HCT116 (cell line): Measurements from ENCODE around the gene NXN. TPM values are rescaled to one million over a fixed set of nuclear protein-coding genes. Genes with fewer than 3 reads are reported as not detected.
"Not testable (repeated sequence)": the region's sequence is repeated elsewhere in the genome, so short reads cannot be mapped to it uniquely, and the experiment has no call there.

Experiments used
- ATAC-seq: fragments of 200-7000 bp; cut with Tn5 transposase; 2 replicates; pipeline ENCODE4 v1.9.1; 2020; ENCODE audit warnings: mild to moderate bottlenecking, moderate library complexity
- BruUV-seq: library from RNA; stranded (reverse); fragments of 400-500 nt; replicated peaks from 2 replicates; lab custom pipeline; 2021; lab: Mats Ljungman, UMichigan
- CTCF ChIA-PET: fragments of 300-600 bp; sonication (Branson Sonifier 250); formaldehyde crosslinking; loops from one replicate; lab custom pipeline; 2021; ENCODE audit warnings: antibody characterized with exemption; lab: Charles Lee
- POLR2A ChIA-PET: fragments of 300-600, 350-600 bp; sonication (Branson Sonifier 250); formaldehyde crosslinking; loops from one replicate; lab custom pipeline; 2021; ENCODE audit warnings: antibody characterized with exemption; lab: Charles Lee
- RAD21 ChIA-PET, 2 experiments: fragments of 300-600 bp; sonication (Branson Sonifier 250); formaldehyde crosslinking; loops; one replicate each; lab custom pipeline; 2023; ENCODE audit warnings: low total read pairs in 2 of 2; ENCODE audit not compliant: uncharacterized antibody in 2 of 2, unreplicated experiment in 2 of 2, low non-redundant PET in 1 of 2; lab: Charles Lee
- DNase-seq: peaks from one replicate; pipeline ENCODE4 v3.0.0-alpha.2; 2010; ENCODE audit warnings: low read depth, low spot score
- H2AFZ ChIP-seq: fragments of 200-600 bp; shearing (Covaris generic), sonication (generic); 2 replicates; pipeline ENCODE4 v1.6.1; 2017; ENCODE audit warnings: low read depth, mixed run types, mixed read lengths, antibody characterized with exemption, low read length; ENCODE audit not compliant: poor library complexity, severe bottlenecking
- H3K27ac ChIP-seq: 2 replicates; pipeline ENCODE4 v1.5.1; 2012; ENCODE audit warnings: low read depth, low read length
- H3K27me3 ChIP-seq: fragments of 200-600 bp; sonication (generic); 2 replicates; pipeline ENCODE4 v1.6.1; 2016; ENCODE audit warnings: mixed run types, low read length, mixed read lengths; ENCODE audit not compliant: insufficient read depth
- H3K36me3 ChIP-seq, 2 experiments: fragments of 200-500 bp in 1 of 2; fragments of 200-600 bp in 1 of 2; sonication (Bioruptor generic) in 1 of 2; sonication (generic) in 1 of 2; 2 replicates each; pipeline versions ENCODE4 v1.5.1 to v1.6.1; 2014 to 2016; ENCODE audit warnings: low read length in 2 of 2, inconsistent platforms in 1 of 2, mixed read lengths in 1 of 2, mixed run types in 1 of 2; ENCODE audit not compliant: insufficient read depth in 2 of 2, control insufficient read depth in 1 of 2
- H3K4me1 ChIP-seq, 2 experiments: fragments of 200-600 bp in 1 of 2; sonication (generic) in 1 of 2; 2 replicates each; pipeline versions ENCODE4 v1.5.1 to v1.6.1; 2012 to 2017; ENCODE audit warnings: low read length in 2 of 2, inconsistent platforms in 1 of 2, mild to moderate bottlenecking in 1 of 2, mixed read lengths in 1 of 2, mixed run types in 1 of 2, moderate library complexity in 1 of 2; ENCODE audit not compliant: insufficient read depth in 2 of 2, control insufficient read depth in 1 of 2
- H3K4me2 ChIP-seq: fragments of 200-600 bp; sonication (generic); 2 replicates; pipeline ENCODE4 v1.6.1; 2017; ENCODE audit warnings: mixed run types, low read length, mixed read lengths
- H3K4me3 ChIP-seq, 2 experiments: fragments of 200-600 bp in 1 of 2; sonication (generic) in 1 of 2; replicated peaks in 1 of 2; 2 replicates each; pipeline ENCODE4 v1.5.1; 2011 to 2016; ENCODE audit warnings: low read length in 2 of 2, control low read depth in 1 of 2, low read depth in 1 of 2, mild to moderate bottlenecking in 1 of 2, mixed read lengths in 1 of 2, mixed run types in 1 of 2
- H3K79me2 ChIP-seq: fragments of 200-600 bp; sonication (generic); 2 replicates; pipeline ENCODE4 v1.6.1; 2017; ENCODE audit warnings: mild to moderate bottlenecking, mixed run types, low read length, moderate library complexity, mixed read lengths; ENCODE audit not compliant: insufficient read depth
- H3K9ac ChIP-seq: fragments of 200-600 bp; sonication (generic); 2 replicates; pipeline ENCODE4 v1.6.1; 2016; ENCODE audit warnings: low read length, mixed read lengths
- H3K9me2 ChIP-seq: fragments of 200-600 bp; sonication (generic), shearing (Covaris generic); 2 replicates; pipeline ENCODE4 v1.6.1; 2017; ENCODE audit warnings: mixed run types, mild to moderate bottlenecking, moderate library complexity; ENCODE audit not compliant: insufficient read depth
- H3K9me3 ChIP-seq, 2 experiments: fragments of 200-500 bp in 1 of 2; fragments of 200-600 bp in 1 of 2; sonication (Bioruptor generic) in 1 of 2; sonication (generic) in 1 of 2; 2 replicates each; pipeline ENCODE4 v1.6.1; 2014 to 2017; ENCODE audit warnings: low read length in 2 of 2, mixed read lengths in 2 of 2, inconsistent platforms in 1 of 2, low read depth in 1 of 2, mild to moderate bottlenecking in 1 of 2, mixed run types in 1 of 2, moderate library complexity in 1 of 2; ENCODE audit not compliant: control insufficient read depth in 1 of 2, insufficient read depth in 1 of 2
- H4K20me1 ChIP-seq: fragments of 200-600 bp; sonication (generic), shearing (Covaris generic); 2 replicates; pipeline ENCODE4 v1.6.1; 2017; ENCODE audit warnings: mixed run types, mild to moderate bottlenecking, moderate library complexity; ENCODE audit not compliant: insufficient read depth
- CEBPB ChIP-seq: IDR thresholded peaks from 2 replicates; pipeline ENCODE4 v1.6.1; 2012; ENCODE audit warnings: low read depth
- CTCF ChIP-seq, 3 experiments: fragments of 200-600 bp in 1 of 3; sonication (generic) in 1 of 3; IDR thresholded peaks in 2 of 3; conservative IDR thresholded peaks in 1 of 3; 2 replicates each; pipeline ENCODE4 v1.5.1; 2012 to 2017; ENCODE audit warnings: low read depth in 2 of 3, low read length in 2 of 3, antibody characterized with exemption in 1 of 3, borderline replicate concordance in 1 of 3, control low read depth in 1 of 3, mild to moderate bottlenecking in 1 of 3, mixed read lengths in 1 of 3, mixed run types in 1 of 3, moderate library complexity in 1 of 3; ENCODE audit not compliant: insufficient read depth in 1 of 3
- POLR2A ChIP-seq: IDR thresholded peaks from 2 replicates; pipeline ENCODE4 v1.7.0; 2011; ENCODE audit warnings: borderline replicate concordance; ENCODE audit not compliant: insufficient read depth, insufficient read length; ENCODE audit errors: extremely low read depth
- REST ChIP-seq: IDR thresholded peaks from 2 replicates; pipeline ENCODE4 v1.6.1; 2012; ENCODE audit warnings: low read depth
- YY1 ChIP-seq: IDR thresholded peaks from 2 replicates; pipeline ENCODE4 v1.6.1; 2011; ENCODE audit warnings: low read length, low read depth, moderate library complexity, mild to moderate bottlenecking; ENCODE audit not compliant: insufficient replicate concordance; ENCODE audit errors: extremely low read depth
- ZFX ChIP-seq: fragments of 450-650 bp; IDR thresholded peaks from 2 replicates; pipeline ENCODE4 v1.6.1; 2017
- intact Hi-C: fragments of 100-400 bp; cut with micrococcal nuclease; formaldehyde crosslinking; loops from 2 replicates; pipeline ENCODE4 v1.10.0; 2022
- total RNA-seq: library from RNA; stranded (reverse); gene quantifications from one replicate; pipeline ENCODE4 v1.2.1, GENCODE V29; 2021; ENCODE audit not compliant: unreplicated experiment

NXN gene
- total RNA-seq, 1 experiment from 2014 or later, result 83.7 TPM

DNA sequence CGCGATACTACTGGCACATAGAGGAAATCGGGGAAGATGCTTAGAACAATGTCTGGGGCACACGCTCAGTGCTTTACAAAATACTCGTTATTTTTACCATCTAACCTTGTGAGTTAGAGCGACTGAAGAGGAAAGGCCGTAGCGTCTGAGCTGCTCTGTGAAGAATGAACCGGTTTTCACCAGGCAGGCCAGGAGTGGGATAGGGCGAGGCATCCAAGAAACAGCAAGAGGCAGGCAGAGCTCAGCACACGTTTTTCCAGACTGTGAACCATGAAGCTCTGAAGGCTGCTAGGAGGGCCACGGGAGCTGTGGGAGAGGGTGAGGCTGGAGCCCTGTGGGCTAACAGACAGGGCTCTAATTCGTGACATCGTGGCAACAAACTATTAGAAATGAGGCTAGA is 101.9 kb downstream of the NXN start:
- no peaks in the 10 kb centered on the region for H3K9me2 ChIP-seq
- DNase-seq (no peak), ATAC-seq (no peak)
- H3K9me3 ChIP-seq, result no peaks in the 10 kb centered on the region
- H3K4me1 ChIP-seq, result peaks cover 20 to 41% of the 10 kb centered on the region in 2 experiments
- peaks cover 82% of the 10 kb centered on the region for H3K79me2 ChIP-seq
- H2AFZ ChIP-seq, result no peak overlapping the region
- intact Hi-C loops, result loop anchor here (2.0 kb wide), 1 partner anchor 55 kb away; no protein-coding TSS in a partner anchor
- ChIA-PET CTCF (no interaction called here), POLR2A (no interaction called here), RAD21 (no interaction called here)
- no peak overlapping the region for H3K27ac ChIP-seq
- H3K4me2 ChIP-seq, result no peak overlapping the region
- BruUV-seq, result no TSS peak
- no peaks in the 10 kb centered on the region for H3K36me3 ChIP-seq
- H3K9ac ChIP-seq, result no peak overlapping the region
- no peaks in the 10 kb centered on the region for H4K20me1 ChIP-seq
- H3K4me3 ChIP-seq, result no peak overlapping the region
- no peaks in the 10 kb centered on the region for H3K27me3 ChIP-seq
- no peak for TF ChIP-seq CEBPB
- no peak for TF ChIP-seq YY1
- no peak for TF ChIP-seq POLR2A

DNA sequence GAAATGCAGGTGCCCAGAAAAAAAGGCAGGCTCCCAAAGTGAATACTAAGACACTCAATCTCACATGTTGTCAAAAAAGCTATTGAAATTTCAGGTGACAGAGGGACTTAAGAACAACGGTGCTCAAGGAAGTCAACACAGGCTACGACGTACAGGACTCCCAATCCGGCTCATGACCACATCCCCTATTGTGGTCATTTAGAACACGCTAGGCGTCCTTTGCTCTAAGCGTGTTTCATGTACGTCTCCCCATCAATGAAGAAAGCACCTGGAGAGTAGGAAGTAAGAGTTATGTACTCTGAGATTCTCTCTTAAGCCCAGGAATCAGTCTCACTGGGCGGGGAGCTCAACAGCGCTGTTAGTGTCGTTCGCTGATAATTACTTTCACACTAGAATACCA is 103.3 kb downstream of the NXN start:
- no TSS peak for BruUV-seq
- ATAC-seq, result no peak
- H3K27me3 ChIP-seq, result no peaks in the 10 kb centered on the region
- no peak overlapping the region for H3K4me2 ChIP-seq
- peaks cover 85% of the 10 kb centered on the region for H3K79me2 ChIP-seq
- no peak overlapping the region for H3K9ac ChIP-seq
- H3K9me3 ChIP-seq, result no peaks in the 10 kb centered on the region
- H3K9me2 ChIP-seq, result no peaks in the 10 kb centered on the region
- H3K4me1 ChIP-seq, result peaks cover 29 to 39% of the 10 kb centered on the region in 2 experiments
- H3K4me3 ChIP-seq, result no peak overlapping the region
- H3K27ac ChIP-seq, result no peak overlapping the region
- no peaks in the 10 kb centered on the region for H3K36me3 ChIP-seq
- TF ChIP-seq CTCF (IDR thresholded peaks at IDR 0.05 in 2 of 3, conservative IDR thresholded peaks at IDR 0.05 in 1 of 3; ENCODE audit: borderline replicate concordance in 1 of 3, insufficient read depth in 1 of 3, low read depth in 2 of 3, low read length in 2 of 3) (no peak), POLR2A (no peak), REST (no peak), ZFX (no peak)
- TF ChIP-seq, all 23 proteins: peak for 0
- CTCF ChIA-PET, result no interaction called here
- Histone ChIP-seq H2AFZ (no peak overlapping the region), H4K20me1 (no peaks in the 10 kb centered on the region)
- no peak for DNase-seq
- POLR2A ChIA-PET, result no interaction called here
- RAD21 ChIA-PET, result interaction anchor here in 1 of 2 experiments (0.8 kb wide), 1 partner anchor 68 kb away, joined by 5 read pairs; no protein-coding TSS in a partner anchor
- intact Hi-C loops, result no loop called here

- H2AFZ ChIP-seq, POLR2A ChIA-PET, H3K27ac ChIP-seq, H3K4me2 ChIP-seq, H3K9me3 ChIP-seq, H3K27me3 ChIP-seq, DNase-seq, H3K9ac ChIP-seq, BruUV-seq, ATAC-seq, H4K20me1 ChIP-seq, H3K36me3 ChIP-seq, intact Hi-C loops, CTCF ChIA-PET, RAD21 ChIA-PET, H3K4me3 ChIP-seq, H3K9me2 ChIP-seq: not testable (repeated sequence)
- peaks cover 81% of the 10 kb centered on the region for H3K79me2 ChIP-seq
- H3K4me1 ChIP-seq, result peaks cover 31 to 39% of the 10 kb centered on the region in 2 experiments
Measured at GRCh38 chr17:874590-874989, 105.0 kb downstream of the NXN start.
